Activated T-cell treated with anti-CD3 and anti-CD28 coated beads, Interleukin-2, amount 50 U/mL, for 72 hours (primary cell): ENCODE results near the gene MMP15. TPM values are rescaled to one million over a fixed set of nuclear protein-coding genes. Genes with fewer than 3 reads are reported as not detected.
"Not testable (repeated sequence)": the region's sequence is repeated elsewhere in the genome, so short reads cannot be mapped to it uniquely, and the experiment has no call there.

ENCODE experiments used
- ATAC-seq, 2 donors: fragments of 150-1000 bp; cut with Tn5 transposase; replicated peaks in 1 of 2; 2 replicates each; pipeline ENCODE4 v1.10.0; 2021; ENCODE audit warnings: moderate library complexity in 2 of 2, mild to moderate bottlenecking in 1 of 2
- DNase-seq, 2 donors: peaks; one replicate each; pipeline ENCODE4 v3.0.0; 2021 to 2022; ENCODE audit warnings: mixed read lengths in 1 of 2
- H3K27ac Mint-ChIP-seq: one replicate; pipeline ENCODE4 v1.8.0; 2022; ENCODE audit warnings: mild to moderate bottlenecking, moderate library complexity, mixed read lengths
- H3K27me3 Mint-ChIP-seq: one replicate; pipeline ENCODE4 v1.8.0; 2022; ENCODE audit warnings: low read depth, mixed read lengths
- H3K36me3 Mint-ChIP-seq, 2 donors: one replicate each; pipeline ENCODE4 v1.8.0; 2022; ENCODE audit warnings: mixed read lengths in 2 of 2, mild to moderate bottlenecking in 1 of 2; ENCODE audit not compliant: insufficient read depth in 2 of 2
- H3K4me1 Mint-ChIP-seq: one replicate; pipeline ENCODE4 v1.8.0; 2022; ENCODE audit warnings: low read depth, mixed read lengths
- H3K4me3 Mint-ChIP-seq, 2 donors: one replicate each; pipeline ENCODE4 v1.8.0; 2022; ENCODE audit warnings: mild to moderate bottlenecking in 2 of 2, mixed read lengths in 2 of 2, moderate library complexity in 2 of 2
- H3K9me3 Mint-ChIP-seq, 2 donors: one replicate each; pipeline ENCODE4 v1.8.0; 2022; ENCODE audit warnings: mixed read lengths in 2 of 2
- total RNA-seq, 2 donors: library from RNA; stranded (reverse); gene quantifications; one replicate each; pipeline ENCODE4 v1.2.3, GENCODE V29; 2022

The MMP15 gene
- total RNA-seq, 2 donors from 2014 or later = 0.76 to 0.84 TPM

- peaks cover 0 to 5% of the 10 kb centered on the region in 2 donors for H3K9me3 Mint-ChIP-seq
- H3K4me1 Mint-ChIP-seq = no peaks in the 10 kb centered on the region
- H3K27me3 Mint-ChIP-seq = no peaks in the 10 kb centered on the region
- ATAC-seq = no peak
- H3K4me3 Mint-ChIP-seq = no peak overlapping the region
- H3K36me3 Mint-ChIP-seq = no peaks in the 10 kb centered on the region
- H3K27ac Mint-ChIP-seq = no peak overlapping the region
- no peak for DNase-seq
Measured at GRCh38 chr16:58070585-58070984, 45.0 kb downstream of the MMP15 start.

DNA sequence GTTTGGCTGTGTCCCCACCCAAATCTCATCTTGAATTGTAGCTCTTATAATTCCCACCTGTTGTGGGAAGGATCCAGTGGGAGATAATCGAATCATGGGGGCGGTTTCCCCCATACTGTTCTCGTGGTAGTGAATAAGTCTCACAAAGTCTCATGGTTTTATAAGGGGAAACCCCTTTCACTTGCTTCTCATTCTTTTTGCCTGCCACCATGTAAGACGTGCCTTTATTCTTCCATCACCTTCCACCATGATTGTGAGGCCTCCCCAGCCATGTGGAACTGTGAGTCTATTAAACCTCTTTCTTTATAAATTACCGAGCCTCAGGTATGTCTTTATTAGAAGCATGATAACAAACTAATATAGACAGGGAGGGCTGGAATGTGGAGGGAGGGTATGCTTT is 46.6 kb downstream of the MMP15 start:
- H3K27ac Mint-ChIP-seq, H3K4me1 Mint-ChIP-seq, H3K27me3 Mint-ChIP-seq, H3K4me3 Mint-ChIP-seq, H3K9me3 Mint-ChIP-seq, DNase-seq, ATAC-seq, H3K36me3 Mint-ChIP-seq: not testable (repeated sequence)

GRCh38 chr16:58073086-58073485 is 47.5 kb downstream of the MMP15 start:
- not testable (repeated sequence) for H3K4me3 Mint-ChIP-seq, H3K9me3 Mint-ChIP-seq, DNase-seq, H3K4me1 Mint-ChIP-seq, H3K36me3 Mint-ChIP-seq, H3K27me3 Mint-ChIP-seq, H3K27ac Mint-ChIP-seq, ATAC-seq

- Mint-ChIP-seq H3K4me1 (no peaks in the 10 kb centered on the region), H3K4me3 (no peak overlapping the region), H3K27ac (no peak overlapping the region), H3K27me3 (no peaks in the 10 kb centered on the region), H3K36me3 (no peaks in the 10 kb centered on the region), H3K9me3 (peaks cover 5 to 6% of the 10 kb centered on the region in 2 donors)
- DNase-seq (no peak), ATAC-seq (no peak)
Measured at GRCh38 chr16:58074657-58075056, 49.1 kb downstream of the MMP15 start.

- no peak for DNase-seq
- no peaks in the 10 kb centered on the region for H3K4me1 Mint-ChIP-seq
- H3K36me3 Mint-ChIP-seq = no peaks in the 10 kb centered on the region
- H3K4me3 Mint-ChIP-seq = no peak overlapping the region
- H3K27ac Mint-ChIP-seq = no peak overlapping the region
- peaks cover 5 to 6% of the 10 kb centered on the region in 2 donors for H3K9me3 Mint-ChIP-seq
- no peak for ATAC-seq
- H3K27me3 Mint-ChIP-seq = no peaks in the 10 kb centered on the region
Measured at GRCh38 chr16:58076514-58076913, 51.0 kb downstream of the MMP15 start.

DNA sequence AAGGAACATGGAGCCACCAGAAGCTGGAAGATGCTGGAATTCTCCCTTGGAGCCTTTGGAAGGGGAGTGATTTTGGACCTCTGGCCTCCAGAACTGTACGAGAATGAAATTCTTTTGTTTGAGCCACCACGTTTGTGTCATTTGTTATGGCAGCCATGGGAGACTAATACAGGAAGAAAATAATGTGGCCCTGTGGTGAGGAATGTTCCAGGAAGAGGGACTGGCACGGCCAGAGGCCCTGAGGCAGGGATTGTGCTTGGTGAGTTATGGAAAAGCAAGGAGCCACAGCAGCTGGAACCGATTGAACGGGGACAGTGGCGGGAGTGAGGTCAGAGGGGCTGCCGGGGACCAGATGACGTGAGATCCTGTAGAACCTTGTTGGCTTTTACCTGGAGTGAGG is 52.2 kb downstream of the MMP15 start:
- H3K27ac Mint-ChIP-seq = no peak overlapping the region
- H3K9me3 Mint-ChIP-seq = peaks cover 4 to 6% of the 10 kb centered on the region in 2 donors
- no peak for DNase-seq
- H3K4me3 Mint-ChIP-seq = no peak overlapping the region
- H3K27me3 Mint-ChIP-seq = no peaks in the 10 kb centered on the region
- H3K4me1 Mint-ChIP-seq = no peaks in the 10 kb centered on the region
- no peaks in the 10 kb centered on the region for H3K36me3 Mint-ChIP-seq
- ATAC-seq = no peak

GRCh38 chr16:58080657-58081056 is 55.1 kb downstream of the MMP15 start:
- H3K4me1 Mint-ChIP-seq, H3K27me3 Mint-ChIP-seq, H3K27ac Mint-ChIP-seq, ATAC-seq, DNase-seq, H3K9me3 Mint-ChIP-seq, H3K36me3 Mint-ChIP-seq, H3K4me3 Mint-ChIP-seq: not testable (repeated sequence)

- H3K27ac Mint-ChIP-seq = no peak overlapping the region
- ATAC-seq (no peak), DNase-seq (no peak)
- H3K4me3 Mint-ChIP-seq = no peak overlapping the region
- H3K36me3 Mint-ChIP-seq = no peaks in the 10 kb centered on the region
- no peaks in the 10 kb centered on the region for H3K4me1 Mint-ChIP-seq
- no peaks in the 10 kb centered on the region for H3K9me3 Mint-ChIP-seq
- no peaks in the 10 kb centered on the region for H3K27me3 Mint-ChIP-seq
Measured at GRCh38 chr16:58082381-58082780, 56.8 kb downstream of the MMP15 start.

DNA sequence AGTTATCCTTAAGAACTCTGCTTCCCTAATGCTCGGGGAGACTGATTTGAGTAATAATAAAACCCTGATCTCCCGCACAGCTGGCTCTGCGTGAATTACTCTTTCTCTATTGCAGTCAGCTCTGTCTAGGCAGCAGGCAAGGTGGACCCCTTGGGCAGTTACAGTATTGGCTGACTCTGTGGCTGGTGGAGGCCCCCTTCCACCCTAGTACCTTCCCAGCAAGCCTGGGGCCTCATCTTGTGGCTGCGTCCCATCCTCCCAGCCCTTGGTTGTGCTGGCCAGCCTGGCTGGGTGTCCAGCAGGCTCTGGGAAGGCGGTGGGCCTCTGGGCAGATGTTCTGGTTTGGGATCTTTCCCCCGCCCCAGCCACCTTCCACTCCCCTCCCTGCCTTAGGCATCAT is 59.1 kb downstream of the MMP15 start:
- ATAC-seq = no peak
- H3K9me3 Mint-ChIP-seq = no peaks in the 10 kb centered on the region
- H3K27ac Mint-ChIP-seq = no peak overlapping the region
- H3K36me3 Mint-ChIP-seq = no peaks in the 10 kb centered on the region
- H3K4me1 Mint-ChIP-seq = no peaks in the 10 kb centered on the region
- DNase-seq = no peak
- H3K27me3 Mint-ChIP-seq = no peaks in the 10 kb centered on the region
- no peak overlapping the region for H3K4me3 Mint-ChIP-seq

- Mint-ChIP-seq H3K9me3 (no peaks in the 10 kb centered on the region), H3K36me3 (no peaks in the 10 kb centered on the region), H3K4me3 (no peak overlapping the region), H3K27ac (no peak overlapping the region), H3K27me3 (no peaks in the 10 kb centered on the region), H3K4me1 (no peaks in the 10 kb centered on the region)
- no peak for DNase-seq
- ATAC-seq = no peak
Measured at GRCh38 chr16:58085171-58085570, 59.6 kb downstream of the MMP15 start.

- Mint-ChIP-seq H3K27ac (no peak overlapping the region), H3K4me3 (no peak overlapping the region), H3K36me3 (no peaks in the 10 kb centered on the region), H3K9me3 (no peaks in the 10 kb centered on the region), H3K4me1 (no peaks in the 10 kb centered on the region), H3K27me3 (no peaks in the 10 kb centered on the region)
- DNase-seq (no peak), ATAC-seq (no peak)
Measured at GRCh38 chr16:58085584-58086251, 60.2 kb downstream of the MMP15 start.

DNA sequence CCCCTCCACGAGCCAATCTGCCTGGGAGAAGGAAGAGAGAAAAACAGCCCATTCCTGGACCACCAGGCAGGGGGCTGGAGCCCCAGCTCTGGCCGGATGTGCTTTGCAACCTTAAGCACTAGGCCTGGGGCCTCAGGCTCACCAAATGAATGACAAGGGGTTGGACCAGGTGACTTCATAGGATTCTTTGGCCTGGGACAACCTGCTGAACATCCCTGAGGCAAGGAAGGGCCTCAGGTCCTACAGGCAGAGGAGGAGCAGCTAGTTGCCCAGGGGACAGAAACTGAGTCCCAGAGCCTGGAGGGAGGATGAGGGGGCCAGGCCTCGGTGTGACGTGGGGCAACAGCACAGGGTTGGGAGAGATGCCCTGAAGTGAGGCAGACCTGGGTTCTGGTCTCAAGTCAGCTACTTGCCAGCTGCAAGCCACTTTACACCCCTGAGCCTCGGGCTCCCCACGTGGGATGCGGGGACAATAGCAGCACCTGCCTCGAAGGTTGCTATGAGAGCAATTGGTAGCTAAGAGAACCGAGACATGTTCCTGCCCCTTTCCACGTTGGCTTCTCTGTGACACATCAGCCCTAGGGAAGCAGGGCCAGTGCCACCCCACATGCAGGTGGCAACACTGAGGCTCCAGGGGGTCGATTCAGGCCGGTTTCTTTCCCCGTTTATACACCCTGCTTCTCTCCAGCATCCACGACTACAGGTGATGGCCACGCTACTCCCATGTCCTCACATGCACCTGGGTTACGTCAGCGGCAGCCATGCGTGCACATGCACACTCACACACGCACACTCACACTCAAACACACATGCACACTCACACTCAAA is 61.0 kb downstream of the MMP15 start:
- Mint-ChIP-seq H3K4me1 (no peaks in the 10 kb centered on the region), H3K27ac (no peak overlapping the region), H3K27me3 (no peaks in the 10 kb centered on the region), H3K36me3 (no peaks in the 10 kb centered on the region), H3K9me3 (no peaks in the 10 kb centered on the region), H3K4me3 (no peak overlapping the region)
- ATAC-seq = no peak
- no peak for DNase-seq

DNA sequence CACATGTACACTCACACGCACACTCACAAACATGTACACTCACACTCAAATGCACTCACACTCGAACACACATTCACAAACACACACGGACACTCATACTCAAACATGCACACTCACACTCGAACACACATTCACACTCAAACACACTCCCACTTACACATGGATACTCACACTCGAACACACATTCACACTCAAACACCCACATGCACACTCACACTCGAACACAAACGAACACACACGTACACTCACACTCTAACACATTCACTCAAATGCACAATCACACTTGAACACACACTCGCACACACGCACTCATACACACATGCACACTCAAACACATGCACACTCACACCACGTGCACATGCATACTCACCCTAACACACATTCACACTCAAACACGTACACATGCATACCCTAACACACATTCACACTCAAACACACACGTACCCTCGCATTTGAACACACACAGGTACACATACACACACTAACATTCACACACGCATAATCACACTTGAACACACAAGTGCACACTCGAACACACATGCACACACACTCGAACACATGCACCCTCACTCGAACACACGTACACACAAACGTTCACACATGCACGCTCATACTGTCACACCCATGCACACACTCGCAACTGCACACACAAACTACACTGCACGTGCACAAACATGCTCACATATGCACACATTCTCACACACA is 61.8 kb downstream of the MMP15 start:
- ATAC-seq (no peak), DNase-seq (no peak)
- Mint-ChIP-seq H3K27ac (no peak overlapping the region), H3K27me3 (no peaks in the 10 kb centered on the region), H3K9me3 (no peaks in the 10 kb centered on the region), H3K4me1 (no peaks in the 10 kb centered on the region), H3K36me3 (no peaks in the 10 kb centered on the region), H3K4me3 (no peak overlapping the region)
